ENCODE measurements around the gene FGF9.
A peak's percentile ranks its signal among the peaks of the same experiment; 100 is the strongest.

FGF9 gene

GRCh38 chr13:21710163-21710562, 39.3 kb downstream of the FGF9 start:
- no peak for DNase-seq (ENCODE audit: low read depth)

DNA sequence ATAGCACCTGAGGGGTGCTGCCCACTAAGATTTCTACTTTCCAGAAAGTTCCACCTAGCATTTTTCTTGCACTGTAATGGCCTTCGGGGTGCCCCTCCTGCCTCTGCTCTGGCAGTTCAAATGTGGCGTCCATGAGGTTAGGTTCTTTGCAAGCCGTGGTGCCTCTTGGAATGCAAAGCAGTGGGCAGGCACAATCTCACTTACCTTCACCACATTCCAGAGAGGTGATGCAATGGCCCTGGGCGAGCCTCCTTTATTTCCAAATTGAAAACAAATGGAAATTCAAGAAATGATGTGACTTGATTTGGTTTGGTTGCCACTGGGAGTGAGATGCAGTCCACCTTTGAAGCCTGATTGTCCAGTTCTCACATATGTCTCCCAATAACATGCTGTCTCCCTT, 46.9 kb downstream of the FGF9 start:
- DNase-seq (ENCODE audit: low read depth): no peak

DNA sequence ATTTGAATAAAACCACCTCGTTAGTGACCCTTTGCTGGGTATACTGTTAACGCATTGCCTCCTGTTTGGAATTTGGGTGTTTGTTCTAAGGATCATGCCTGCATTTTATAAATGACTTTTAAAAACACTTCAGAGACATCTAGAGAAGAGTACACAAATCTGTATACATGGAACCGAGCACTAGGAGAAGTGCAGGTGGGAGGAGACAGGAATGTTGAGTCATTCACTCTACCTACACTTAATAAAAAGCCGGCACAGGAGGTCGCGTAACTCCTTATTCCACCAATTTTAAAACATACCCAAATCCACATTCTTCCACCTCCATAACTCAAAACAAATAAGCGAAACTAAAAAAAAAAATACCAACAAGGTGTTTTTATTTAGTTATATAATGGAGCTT, 48.6 kb downstream of the FGF9 start:
- no peak for DNase-seq (ENCODE audit: low read depth)

- no peak for DNase-seq (ENCODE audit: low read depth)
These were observed 53.1 kb downstream of the FGF9 start for GRCh38 chr13:21723807-21724505.

- DNase-seq (ENCODE audit: low read depth): no peak
These were observed 59.5 kb downstream of the FGF9 start for GRCh38 chr13:21730186-21730880.

GRCh38 chr13:21733475-21734263, 62.8 kb downstream of the FGF9 start:
- DNase-seq (ENCODE audit: low read depth): no peak

- DNase-seq (ENCODE audit: low read depth): no peak
These were observed 64.1 kb downstream of the FGF9 start for GRCh38 chr13:21734961-21735360.

DNA sequence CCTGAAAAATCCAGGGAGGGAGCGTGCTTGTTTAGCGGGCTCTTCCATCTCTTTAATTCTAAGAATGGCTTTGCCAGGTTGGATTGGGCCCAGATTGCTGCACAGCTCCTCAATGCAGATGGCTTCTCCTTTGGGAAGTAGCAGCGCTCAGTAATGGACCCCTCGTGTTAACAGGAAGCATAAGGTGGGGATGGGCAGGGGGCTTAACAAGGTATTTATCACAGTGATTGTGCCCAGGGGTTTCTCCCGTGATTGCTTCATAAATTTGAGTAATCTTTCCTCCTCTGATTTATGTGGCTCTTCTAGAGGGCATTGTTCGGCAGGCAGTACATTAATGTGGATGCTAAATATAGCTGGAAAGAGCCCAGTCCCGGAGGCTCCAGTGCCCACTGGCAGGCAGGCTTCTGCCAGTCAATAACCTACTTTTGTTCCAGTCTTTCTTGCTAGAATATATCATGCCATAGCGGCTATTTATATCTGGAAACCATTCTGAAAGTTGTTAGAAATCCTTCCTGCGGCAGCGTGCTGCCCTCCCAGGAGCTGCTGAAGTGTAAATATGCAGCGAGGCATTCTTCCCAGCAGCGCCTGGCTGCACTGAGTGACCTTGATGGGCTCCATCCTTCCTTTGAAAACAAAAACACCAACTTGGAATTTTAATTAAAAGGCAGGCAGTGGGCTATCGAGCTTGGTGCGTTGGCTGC, 65.0 kb downstream of the FGF9 start:
- DNase-seq (ENCODE audit: low read depth): no peak

DNA sequence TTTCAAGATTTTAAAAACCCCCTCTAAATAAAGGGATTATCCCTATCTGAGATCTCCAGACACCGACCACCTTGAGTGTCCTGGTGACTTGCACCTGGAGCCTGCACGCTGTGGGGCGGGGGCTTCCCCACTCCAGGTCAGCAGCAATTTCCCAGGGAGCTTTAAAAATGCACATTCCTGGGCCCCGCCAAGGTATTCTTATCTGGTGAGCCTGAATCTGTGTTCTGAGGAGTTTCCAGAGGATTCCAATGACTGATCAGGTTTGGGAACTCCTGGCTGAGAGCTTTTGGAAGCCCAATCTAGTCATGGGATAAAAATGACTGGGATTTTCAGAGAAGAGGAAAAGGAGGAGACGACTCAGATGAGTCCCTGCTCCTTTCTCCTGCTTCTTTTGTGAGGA, 66.1 kb downstream of the FGF9 start:
- no peak for DNase-seq (ENCODE audit: low read depth)

- no peak for DNase-seq (ENCODE audit: low read depth)
These were observed 67.8 kb downstream of the FGF9 start for GRCh38 chr13:21738630-21739029.

GRCh38 chr13:21739771-21740170, 68.9 kb downstream of the FGF9 start:
- DNase-seq (ENCODE audit: low read depth): no peak

- no peak for DNase-seq (ENCODE audit: low read depth)
These were observed 70.6 kb downstream of the FGF9 start for GRCh38 chr13:21741396-21741979.

DNA sequence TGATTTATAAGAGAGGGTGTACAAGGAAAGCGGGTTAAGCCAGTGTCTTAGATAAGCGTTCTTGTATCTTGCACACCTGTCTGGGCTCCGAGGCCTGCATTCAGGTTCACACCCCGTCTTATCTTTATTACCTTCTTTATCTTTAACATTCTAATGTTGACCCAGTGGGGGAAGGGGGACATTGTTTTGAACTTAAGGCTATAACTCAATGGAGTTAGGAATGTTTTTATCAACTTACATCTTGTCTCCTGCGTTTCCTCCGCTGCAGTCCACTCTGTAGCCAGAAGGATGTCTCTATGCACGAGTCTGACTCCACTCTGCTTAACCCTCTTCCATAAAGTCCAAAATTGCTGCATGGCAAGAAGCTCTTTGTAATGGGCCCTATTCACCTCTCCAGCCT, 71.2 kb downstream of the FGF9 start:
- no peak for DNase-seq (ENCODE audit: low read depth)

- DNase-seq (ENCODE audit: low read depth): no peak
These were observed 73.3 kb downstream of the FGF9 start for GRCh38 chr13:21744149-21744548.

- no peak for DNase-seq (ENCODE audit: low read depth)
These were observed 74.4 kb downstream of the FGF9 start for GRCh38 chr13:21745307-21745706.

DNA sequence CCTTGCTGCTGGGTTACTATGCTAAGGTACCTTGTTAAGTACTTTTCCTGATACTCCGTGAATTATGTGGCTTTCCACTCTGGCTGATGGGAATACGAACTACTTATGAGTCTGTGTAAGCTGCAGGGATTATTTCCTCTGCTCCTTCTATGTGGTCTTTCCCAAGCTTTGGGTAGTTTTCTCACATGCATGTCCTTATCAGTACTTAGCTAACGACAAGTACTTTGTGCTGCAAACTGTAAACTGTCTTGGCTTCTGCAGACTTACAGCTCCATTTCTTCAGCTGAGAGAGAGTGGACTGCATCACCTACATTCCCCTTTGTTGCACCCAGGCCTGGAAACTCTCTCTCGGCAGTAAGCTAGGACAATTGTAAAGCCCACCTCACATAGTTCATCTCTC, 76.6 kb downstream of the FGF9 start:
- DNase-seq (ENCODE audit: low read depth): no peak

DNA sequence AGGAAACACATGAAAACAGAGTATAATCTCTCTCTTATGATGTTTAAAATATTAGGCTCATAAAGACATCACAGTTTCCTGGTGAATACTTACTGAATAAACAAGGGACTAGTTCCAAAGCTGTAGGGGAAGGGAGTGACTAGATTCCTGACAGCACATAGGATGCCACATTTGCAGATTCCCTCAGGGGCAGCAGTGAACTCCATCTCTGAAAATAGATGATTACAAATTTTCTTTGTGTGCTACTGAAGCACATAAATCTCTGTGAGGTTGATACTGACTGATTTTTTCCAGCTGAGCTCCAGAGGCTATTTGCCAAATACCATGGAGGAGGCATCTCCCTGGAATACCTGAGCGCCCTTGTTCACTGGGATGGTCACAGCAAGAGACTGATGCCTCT, 77.3 kb downstream of the FGF9 start:
- DNase-seq (ENCODE audit: low read depth): no peak

- peak; percentile 45 for DNase-seq (ENCODE audit: low read depth)
These were observed 78.5 kb downstream of the FGF9 start for GRCh38 chr13:21749410-21749809.

DNA sequence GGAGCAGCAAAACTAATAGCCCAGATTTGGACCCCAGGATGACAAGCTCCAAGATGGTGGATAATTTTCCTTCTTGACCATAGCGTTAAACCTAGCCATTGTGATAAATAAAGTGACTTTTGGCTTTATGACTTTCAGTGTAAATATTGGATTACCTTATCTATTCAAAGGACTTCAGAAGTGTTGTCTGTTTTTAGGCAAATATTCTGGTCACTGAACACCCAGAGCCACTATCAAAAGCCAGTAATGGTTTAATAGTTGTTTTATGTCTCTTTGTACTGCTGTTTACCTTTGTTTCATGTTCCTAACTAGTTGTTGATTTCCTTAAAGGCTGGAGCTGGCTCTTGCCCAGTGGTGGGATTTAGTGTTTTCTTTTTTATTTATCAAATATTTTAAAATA, 81.6 kb downstream of the FGF9 start:
- no peak for DNase-seq (ENCODE audit: low read depth)

DNA sequence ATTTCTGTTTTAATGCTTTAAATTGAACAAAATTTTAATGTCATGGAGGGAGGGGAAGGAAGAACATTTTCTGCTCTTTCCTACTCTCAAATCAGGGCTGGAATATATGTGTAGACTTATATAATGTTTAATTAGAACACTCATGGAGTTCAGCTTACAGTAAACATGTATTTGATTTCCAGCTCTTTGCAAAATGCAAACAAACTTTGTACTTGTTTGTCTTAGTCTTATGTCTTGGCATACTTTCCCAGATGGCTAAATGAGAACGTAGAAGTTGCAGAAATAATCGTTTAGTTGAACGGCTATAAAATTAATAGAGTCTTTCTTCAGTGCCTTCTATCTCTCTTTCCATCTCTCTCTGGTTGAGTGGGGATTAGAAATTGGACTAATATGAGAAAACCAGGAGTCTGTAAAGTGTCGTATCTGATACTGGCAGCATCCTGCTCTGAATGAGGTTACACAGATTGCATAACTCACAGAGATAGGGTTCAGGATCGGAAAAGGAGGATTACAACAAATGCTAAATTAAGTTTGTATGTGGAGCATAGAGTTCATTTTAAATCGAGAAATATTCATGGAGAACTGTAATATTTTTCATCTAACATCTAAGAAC, 82.3 kb downstream of the FGF9 start:
- no peak for DNase-seq (ENCODE audit: low read depth)

All from iris pigment epithelial cell (primary cell).